Thyroid gland (tissue), 4 donors: ENCODE measurements around the gene KCNJ18.
"Not testable (repeated sequence)": the region's sequence is repeated elsewhere in the genome, so short reads cannot be mapped to it uniquely, and the experiment has no call there.

Source experiments
- POLR2A ChIP-seq, 2 donors: fragments of 450-650 bp; IDR thresholded peaks; one replicate each; pipeline ENCODE4 v1.6.1; 2017; ENCODE audit warnings: antibody characterized with exemption in 2 of 2, mild to moderate bottlenecking in 2 of 2, moderate library complexity in 1 of 2
- TF ChIP-seq, protein P1 (sequence below), 6 experiments: fragments of 200-600 bp in 3 of 6; fragments of 450-650 bp in 3 of 6; sonication (generic) in 3 of 6; IDR thresholded peaks; one replicate each; pipeline ENCODE4 v1.5.1; 2016 to 2019; ENCODE audit warnings: antibody characterized with exemption in 6 of 6, mild to moderate bottlenecking in 2 of 6, inconsistent platforms in 1 of 6, moderate library complexity in 1 of 6

DNA sequence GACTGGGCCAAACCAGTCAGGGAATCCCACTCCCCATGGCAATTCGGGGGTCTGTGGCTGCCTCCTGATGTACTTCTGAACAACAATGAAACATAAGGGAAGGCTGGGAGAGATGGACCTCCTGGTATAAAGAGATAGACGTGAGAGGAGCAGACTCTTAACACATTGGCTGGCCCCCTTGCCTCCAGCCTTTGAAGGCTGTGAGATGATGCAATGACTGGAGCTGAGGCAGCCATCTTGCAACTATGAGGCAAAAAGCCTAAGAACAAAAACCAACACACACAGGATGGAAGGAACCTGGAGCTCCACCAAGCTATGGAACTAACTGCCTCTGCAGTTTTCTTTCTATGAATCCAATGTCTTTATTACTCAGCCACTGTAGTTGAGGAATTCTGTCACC is 58.8 kb downstream of the KCNJ18 start:
- TF ChIP-seq, protein P1, sequence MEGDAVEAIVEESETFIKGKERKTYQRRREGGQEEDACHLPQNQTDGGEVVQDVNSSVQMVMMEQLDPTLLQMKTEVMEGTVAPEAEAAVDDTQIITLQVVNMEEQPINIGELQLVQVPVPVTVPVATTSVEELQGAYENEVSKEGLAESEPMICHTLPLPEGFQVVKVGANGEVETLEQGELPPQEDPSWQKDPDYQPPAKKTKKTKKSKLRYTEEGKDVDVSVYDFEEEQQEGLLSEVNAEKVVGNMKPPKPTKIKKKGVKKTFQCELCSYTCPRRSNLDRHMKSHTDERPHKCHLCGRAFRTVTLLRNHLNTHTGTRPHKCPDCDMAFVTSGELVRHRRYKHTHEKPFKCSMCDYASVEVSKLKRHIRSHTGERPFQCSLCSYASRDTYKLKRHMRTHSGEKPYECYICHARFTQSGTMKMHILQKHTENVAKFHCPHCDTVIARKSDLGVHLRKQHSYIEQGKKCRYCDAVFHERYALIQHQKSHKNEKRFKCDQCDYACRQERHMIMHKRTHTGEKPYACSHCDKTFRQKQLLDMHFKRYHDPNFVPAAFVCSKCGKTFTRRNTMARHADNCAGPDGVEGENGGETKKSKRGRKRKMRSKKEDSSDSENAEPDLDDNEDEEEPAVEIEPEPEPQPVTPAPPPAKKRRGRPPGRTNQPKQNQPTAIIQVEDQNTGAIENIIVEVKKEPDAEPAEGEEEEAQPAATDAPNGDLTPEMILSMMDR (IDR thresholded peaks at IDR 0.05): not testable (repeated sequence)
- TF ChIP-seq POLR2A (IDR thresholded peaks at IDR 0.05): not testable (repeated sequence)
